ENCODE results near the gene NCKAP5. TPM values are rescaled to one million over a fixed set of nuclear protein-coding genes. Genes with fewer than 3 reads are reported as not detected.

NCKAP5 gene
- total RNA-seq, 3 donors from 2014 or later (not counting 1 experiment from before 2014, with no cell fraction given) = 0.12 to 0.20 TPM; not detected in 1

DNA sequence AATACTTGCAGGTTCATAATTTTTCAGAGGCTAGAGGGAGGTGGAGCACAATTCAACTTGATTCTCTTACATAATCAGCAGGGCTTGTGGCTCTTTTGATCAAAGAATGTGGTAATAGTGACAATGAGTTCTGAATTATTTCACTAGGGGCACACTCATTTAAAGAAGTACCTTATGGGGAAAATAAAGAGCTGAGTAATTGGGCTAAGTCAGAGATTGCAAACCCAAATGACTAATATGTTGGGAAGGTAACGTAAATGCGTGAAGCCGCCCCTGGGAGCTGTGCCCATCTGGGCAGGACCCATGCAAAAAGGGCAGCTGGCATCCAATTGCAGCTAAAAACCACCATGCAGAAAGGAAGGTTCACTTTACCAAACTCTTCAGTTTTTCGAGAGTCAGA, 35.3 kb downstream of the NCKAP5 start:
- Histone ChIP-seq H3K9me3 (ENCODE audit: control insufficient read depth, insufficient read depth, low read length) (no peaks in the 10 kb centered on the region), H3K4me3 (ENCODE audit: low read length) (no peak overlapping the region), H3K36me3 (ENCODE audit: control insufficient read depth, insufficient read depth, low read length) (no peaks in the 10 kb centered on the region), H3K27ac (ENCODE audit: low read length) (no peak overlapping the region), H3K27me3 (ENCODE audit: control insufficient read depth, insufficient read depth, low read length) (no peaks in the 10 kb centered on the region), H3K4me1 (ENCODE audit: control insufficient read depth, insufficient read depth, low read length) (no peaks in the 10 kb centered on the region)
- no peaks in the 10 kb centered on the region for H3K4me1 Mint-ChIP-seq
- DNase-seq = no peak
- intact Hi-C loops (cut with micrococcal nuclease) = no loop called here
- no peak overlapping the region for H3K4me3 Mint-ChIP-seq
- peaks cover 0 to 4% of the 10 kb centered on the region in 2 donors for H3K9me3 Mint-ChIP-seq
- TF ChIP-seq, protein P1, sequence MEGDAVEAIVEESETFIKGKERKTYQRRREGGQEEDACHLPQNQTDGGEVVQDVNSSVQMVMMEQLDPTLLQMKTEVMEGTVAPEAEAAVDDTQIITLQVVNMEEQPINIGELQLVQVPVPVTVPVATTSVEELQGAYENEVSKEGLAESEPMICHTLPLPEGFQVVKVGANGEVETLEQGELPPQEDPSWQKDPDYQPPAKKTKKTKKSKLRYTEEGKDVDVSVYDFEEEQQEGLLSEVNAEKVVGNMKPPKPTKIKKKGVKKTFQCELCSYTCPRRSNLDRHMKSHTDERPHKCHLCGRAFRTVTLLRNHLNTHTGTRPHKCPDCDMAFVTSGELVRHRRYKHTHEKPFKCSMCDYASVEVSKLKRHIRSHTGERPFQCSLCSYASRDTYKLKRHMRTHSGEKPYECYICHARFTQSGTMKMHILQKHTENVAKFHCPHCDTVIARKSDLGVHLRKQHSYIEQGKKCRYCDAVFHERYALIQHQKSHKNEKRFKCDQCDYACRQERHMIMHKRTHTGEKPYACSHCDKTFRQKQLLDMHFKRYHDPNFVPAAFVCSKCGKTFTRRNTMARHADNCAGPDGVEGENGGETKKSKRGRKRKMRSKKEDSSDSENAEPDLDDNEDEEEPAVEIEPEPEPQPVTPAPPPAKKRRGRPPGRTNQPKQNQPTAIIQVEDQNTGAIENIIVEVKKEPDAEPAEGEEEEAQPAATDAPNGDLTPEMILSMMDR (IDR thresholded peaks at IDR 0.05) = no peak
- WGBS (ENCODE audit: insufficient coverage) = 85% methylated on average over 4 of the region's 4 CpGs
- no peak for ATAC-seq
- H3K27me3 Mint-ChIP-seq (ENCODE audit: low read depth in 2 of 2) = no peaks in the 10 kb centered on the region
- H3K27ac Mint-ChIP-seq = no peak overlapping the region
- H3K36me3 Mint-ChIP-seq = no peaks in the 10 kb centered on the region

- Histone ChIP-seq H3K36me3 (ENCODE audit: control insufficient read depth, insufficient read depth, low read length) (no peaks in the 10 kb centered on the region), H3K27me3 (ENCODE audit: control insufficient read depth, insufficient read depth, low read length) (no peaks in the 10 kb centered on the region), H3K4me1 (ENCODE audit: control insufficient read depth, insufficient read depth, low read length) (no peaks in the 10 kb centered on the region), H3K9me3 (ENCODE audit: control insufficient read depth, insufficient read depth, low read length) (no peaks in the 10 kb centered on the region), H3K27ac (ENCODE audit: low read length) (no peak overlapping the region), H3K4me3 (ENCODE audit: low read length) (no peak overlapping the region)
- intact Hi-C loops (cut with micrococcal nuclease) = no loop called here
- TF ChIP-seq, protein P1 (IDR thresholded peaks at IDR 0.05) = no peak
- DNase-seq = no peak
- no peaks in the 10 kb centered on the region for H3K4me1 Mint-ChIP-seq
- WGBS (ENCODE audit: insufficient coverage) = 59% methylated on average over 2 of the region's 2 CpGs
- H3K27me3 Mint-ChIP-seq (ENCODE audit: low read depth in 2 of 2) = no peaks in the 10 kb centered on the region
- H3K4me3 Mint-ChIP-seq = no peak overlapping the region
- no peak for ATAC-seq
- peaks cover 0 to 3% of the 10 kb centered on the region in 2 donors for H3K9me3 Mint-ChIP-seq
- no peaks in the 10 kb centered on the region for H3K36me3 Mint-ChIP-seq
- H3K27ac Mint-ChIP-seq = no peak overlapping the region
Measured at GRCh38 chr2:133531382-133531781, 36.9 kb downstream of the NCKAP5 start.

GRCh38 chr2:133530645-133531044, 37.6 kb downstream of the NCKAP5 start:
- H3K9me3 ChIP-seq (ENCODE audit: control insufficient read depth, insufficient read depth, low read length) = no peaks in the 10 kb centered on the region
- no peaks in the 10 kb centered on the region for H3K4me1 Mint-ChIP-seq
- no peak overlapping the region for H3K27ac ChIP-seq (ENCODE audit: low read length)
- no peak overlapping the region for H3K4me3 Mint-ChIP-seq
- no peaks in the 10 kb centered on the region for H3K36me3 ChIP-seq (ENCODE audit: control insufficient read depth, insufficient read depth, low read length)
- intact Hi-C loops (cut with micrococcal nuclease) = no loop called here
- TF ChIP-seq, protein P1 (IDR thresholded peaks at IDR 0.05) = no peak
- no peaks in the 10 kb centered on the region for H3K36me3 Mint-ChIP-seq
- no peak for DNase-seq
- H3K9me3 Mint-ChIP-seq = peaks cover 0 to 2% of the 10 kb centered on the region in 2 donors
- H3K4me1 ChIP-seq (ENCODE audit: control insufficient read depth, insufficient read depth, low read length) = no peaks in the 10 kb centered on the region
- no peak overlapping the region for H3K4me3 ChIP-seq (ENCODE audit: low read length)
- H3K27ac Mint-ChIP-seq = no peak overlapping the region
- no peak for ATAC-seq
- H3K27me3 Mint-ChIP-seq (ENCODE audit: low read depth in 2 of 2) = no peaks in the 10 kb centered on the region
- H3K27me3 ChIP-seq (ENCODE audit: control insufficient read depth, insufficient read depth, low read length) = no peaks in the 10 kb centered on the region

GRCh38 chr2:133526530-133527300, 41.5 kb downstream of the NCKAP5 start:
- intact Hi-C loops (cut with micrococcal nuclease) = no loop called here
- Mint-ChIP-seq H3K9me3 (peaks cover 3 to 8% of the 10 kb centered on the region in 2 donors), H3K27ac (no peak overlapping the region), H3K4me1 (no peaks in the 10 kb centered on the region), H3K36me3 (no peaks in the 10 kb centered on the region), H3K27me3 (ENCODE audit: low read depth in 2 of 2) (peaks cover 0 to 3% of the 10 kb centered on the region in 2 donors), H3K4me3 (no peak overlapping the region)
- Histone ChIP-seq H3K9me3 (ENCODE audit: control insufficient read depth, insufficient read depth, low read length) (no peaks in the 10 kb centered on the region), H3K4me3 (ENCODE audit: low read length) (no peak overlapping the region), H3K27ac (ENCODE audit: low read length) (no peak overlapping the region), H3K27me3 (ENCODE audit: control insufficient read depth, insufficient read depth, low read length) (no peaks in the 10 kb centered on the region), H3K36me3 (ENCODE audit: control insufficient read depth, insufficient read depth, low read length) (no peaks in the 10 kb centered on the region), H3K4me1 (ENCODE audit: control insufficient read depth, insufficient read depth, low read length) (no peaks in the 10 kb centered on the region)
- 86% methylated on average over 1 of the region's 3 CpGs for WGBS (ENCODE audit: insufficient coverage)
- ATAC-seq (no peak), DNase-seq (no peak)
- TF ChIP-seq, protein P1 (IDR thresholded peaks at IDR 0.05) = no peak
